Stimulated activated CD4-positive, alpha-beta T cell treated with anti-CD3 and anti-CD28 coated beads, Interleukin-2, amount 100 ng/mL, for 48 hours (primary cell): ENCODE measurements around the gene HOXA6.
A peak's percentile ranks its signal among the peaks of the same experiment; 100 is the strongest.

Experiments
- DNase-seq, 2 donors: peaks; one replicate each; pipeline ENCODE4 v3.0.0-alpha.2; 2020

HOXA6 gene

GRCh38 chr7:27184337-27185012 is 36.9 kb upstream of the HOXA6 start:
- no peak for DNase-seq

GRCh38 chr7:27183682-27184336 is 36.2 kb upstream of the HOXA6 start:
- DNase-seq, result no peak

GRCh38 chr7:27182861-27183681 is 35.5 kb upstream of the HOXA6 start:
- DNase-seq, result no peak

- no peak for DNase-seq
Observed at GRCh38 chr7:27182285-27182841, 34.8 kb upstream of the HOXA6 start.

GRCh38 chr7:27181795-27182275 is 34.3 kb upstream of the HOXA6 start:
- DNase-seq, result no peak

- no peak for DNase-seq
Observed at GRCh38 chr7:27180431-27181420, 33.2 kb upstream of the HOXA6 start.

GRCh38 chr7:27179503-27180430 is 32.2 kb upstream of the HOXA6 start:
- DNase-seq, result peak; percentile 67 to 72

- no peak for DNase-seq
Observed at GRCh38 chr7:27179030-27179429, 31.5 kb upstream of the HOXA6 start.

- DNase-seq, result no peak
Observed at GRCh38 chr7:27178366-27178765, 30.8 kb upstream of the HOXA6 start.

- DNase-seq, result no peak
Observed at GRCh38 chr7:27177795-27178320, 30.3 kb upstream of the HOXA6 start.

GRCh38 chr7:27176962-27177794 is 29.6 kb upstream of the HOXA6 start:
- DNase-seq, result no peak

- DNase-seq, result no peak
Observed at GRCh38 chr7:27176524-27176845, 28.9 kb upstream of the HOXA6 start.

- DNase-seq, result no peak
Observed at GRCh38 chr7:27175626-27176523, 28.3 kb upstream of the HOXA6 start.

- no peak for DNase-seq
Observed at GRCh38 chr7:27174874-27175625, 27.5 kb upstream of the HOXA6 start.

GRCh38 chr7:27173956-27174873 is 26.6 kb upstream of the HOXA6 start, which contains the start of gene HOXA10:
Gene HOXA10 (minus strand): TSS chr7:27174320. CDS start chr7:27174306, 14 bp downstream.
- no peak for DNase-seq

- no peak for DNase-seq
Observed at GRCh38 chr7:27173511-27173955, 26.0 kb upstream of the HOXA6 start.
